ENCODE results near the gene HTR2C. TPM values are rescaled to one million over a fixed set of nuclear protein-coding genes. Genes with fewer than 3 reads are reported as not detected.

Gene HTR2C
- total RNA-seq, 4 donors from 2014 or later: not detected

DNA sequence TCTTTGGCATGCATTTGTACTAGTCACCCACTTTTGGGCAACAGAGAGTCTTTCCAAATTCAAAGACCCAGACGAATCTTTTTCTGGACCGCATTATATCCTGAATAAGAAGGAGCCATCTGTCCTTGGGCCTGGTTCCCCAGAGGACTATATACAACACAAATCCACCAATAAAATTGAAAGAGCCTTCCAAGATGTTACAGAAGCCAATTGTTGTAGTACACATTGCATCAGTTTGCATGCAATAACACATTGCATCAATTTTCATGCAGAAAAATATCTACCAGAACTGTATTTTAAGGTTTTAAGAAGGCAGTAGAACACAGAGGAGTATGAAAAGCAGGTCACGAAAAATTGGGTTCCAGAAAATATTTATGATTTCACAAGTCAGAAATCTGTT is 203.2 kb downstream of the HTR2C start:
- no peak for DNase-seq
- no peaks in the 10 kb centered on the region for H3K4me1 ChIP-seq
- intact Hi-C loops (cut with DNase I): no loop called here
- H3K27me3 ChIP-seq: no peaks in the 10 kb centered on the region
- no peak overlapping the region for H3K4me3 ChIP-seq (replicated peaks in 1 of 3)
- H3K27ac ChIP-seq: no peak overlapping the region
- 85 to 92% methylated on average over 3 of the region's 3 CpGs for WGBS, 2 donors
- no peaks in the 10 kb centered on the region for H3K9me3 ChIP-seq
- H3K36me3 ChIP-seq: no peaks in the 10 kb centered on the region
- TF ChIP-seq, protein P1, sequence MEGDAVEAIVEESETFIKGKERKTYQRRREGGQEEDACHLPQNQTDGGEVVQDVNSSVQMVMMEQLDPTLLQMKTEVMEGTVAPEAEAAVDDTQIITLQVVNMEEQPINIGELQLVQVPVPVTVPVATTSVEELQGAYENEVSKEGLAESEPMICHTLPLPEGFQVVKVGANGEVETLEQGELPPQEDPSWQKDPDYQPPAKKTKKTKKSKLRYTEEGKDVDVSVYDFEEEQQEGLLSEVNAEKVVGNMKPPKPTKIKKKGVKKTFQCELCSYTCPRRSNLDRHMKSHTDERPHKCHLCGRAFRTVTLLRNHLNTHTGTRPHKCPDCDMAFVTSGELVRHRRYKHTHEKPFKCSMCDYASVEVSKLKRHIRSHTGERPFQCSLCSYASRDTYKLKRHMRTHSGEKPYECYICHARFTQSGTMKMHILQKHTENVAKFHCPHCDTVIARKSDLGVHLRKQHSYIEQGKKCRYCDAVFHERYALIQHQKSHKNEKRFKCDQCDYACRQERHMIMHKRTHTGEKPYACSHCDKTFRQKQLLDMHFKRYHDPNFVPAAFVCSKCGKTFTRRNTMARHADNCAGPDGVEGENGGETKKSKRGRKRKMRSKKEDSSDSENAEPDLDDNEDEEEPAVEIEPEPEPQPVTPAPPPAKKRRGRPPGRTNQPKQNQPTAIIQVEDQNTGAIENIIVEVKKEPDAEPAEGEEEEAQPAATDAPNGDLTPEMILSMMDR (IDR thresholded peaks at IDR 0.05): no peak
- TF ChIP-seq POLR2A (IDR thresholded peaks at IDR 0.05): no peak

DNA sequence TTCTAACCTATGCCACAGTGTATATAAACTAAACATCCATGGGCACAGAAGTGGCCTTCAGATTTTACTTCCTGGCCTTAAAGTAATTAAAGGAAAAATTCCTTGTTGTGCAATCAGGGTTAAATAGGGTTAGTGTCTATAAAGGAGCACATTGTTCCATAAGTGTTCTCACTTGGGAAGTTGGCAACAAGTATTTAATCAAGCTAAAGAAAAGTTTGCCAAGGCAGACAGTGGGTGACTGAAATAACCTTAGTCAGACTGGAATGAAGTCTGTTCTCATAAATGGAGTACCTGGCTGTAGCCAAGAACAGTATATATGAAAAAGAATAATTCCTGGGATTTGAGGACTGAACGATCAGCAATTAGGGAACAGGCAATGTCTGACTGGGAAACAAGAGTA is 213.6 kb downstream of the HTR2C start:
- Histone ChIP-seq H3K27ac (no peak overlapping the region), H3K4me3 (replicated peaks in 1 of 3) (no peak overlapping the region), H3K4me1 (no peaks in the 10 kb centered on the region), H3K27me3 (no peaks in the 10 kb centered on the region), H3K9me3 (no peaks in the 10 kb centered on the region), H3K36me3 (no peaks in the 10 kb centered on the region)
- no peak for DNase-seq
- intact Hi-C loops (cut with DNase I): no loop called here
- no peak for TF ChIP-seq POLR2A (IDR thresholded peaks at IDR 0.05)
- TF ChIP-seq, protein P1 (IDR thresholded peaks at IDR 0.05): no peak
- WGBS, 2 donors: 63 to 79% methylated on average over 1 of the region's 1 CpG

DNA sequence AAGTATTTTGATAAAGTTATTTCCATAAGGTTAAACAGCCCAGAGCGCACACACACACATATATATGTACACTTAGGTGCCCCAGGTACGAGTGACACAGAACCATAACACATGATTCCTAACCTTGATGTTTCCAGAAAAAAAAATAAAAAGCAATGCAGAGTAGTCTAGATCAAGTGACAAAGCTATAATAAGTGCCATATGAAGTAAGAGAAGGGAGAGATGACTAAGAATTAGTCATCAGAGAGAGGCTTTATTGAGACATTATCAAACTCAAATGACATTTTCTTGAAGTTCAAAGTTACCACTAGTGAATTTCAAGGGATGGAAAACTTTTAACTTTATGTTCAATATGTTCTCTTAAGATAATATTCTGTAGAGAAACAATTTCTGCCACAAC is 215.0 kb downstream of the HTR2C start:
- no peaks in the 10 kb centered on the region for H3K9me3 ChIP-seq
- H3K27ac ChIP-seq: no peak overlapping the region
- TF ChIP-seq, protein P1 (IDR thresholded peaks at IDR 0.05): no peak
- no peak for TF ChIP-seq POLR2A (IDR thresholded peaks at IDR 0.05)
- intact Hi-C loops (cut with DNase I): no loop called here
- no peaks in the 10 kb centered on the region for H3K4me1 ChIP-seq
- WGBS, 2 donors: 91 to 94% methylated on average over 2 of the region's 2 CpGs
- H3K27me3 ChIP-seq: no peaks in the 10 kb centered on the region
- H3K36me3 ChIP-seq: no peaks in the 10 kb centered on the region
- DNase-seq: no peak
- H3K4me3 ChIP-seq (replicated peaks in 1 of 3): no peak overlapping the region

DNA sequence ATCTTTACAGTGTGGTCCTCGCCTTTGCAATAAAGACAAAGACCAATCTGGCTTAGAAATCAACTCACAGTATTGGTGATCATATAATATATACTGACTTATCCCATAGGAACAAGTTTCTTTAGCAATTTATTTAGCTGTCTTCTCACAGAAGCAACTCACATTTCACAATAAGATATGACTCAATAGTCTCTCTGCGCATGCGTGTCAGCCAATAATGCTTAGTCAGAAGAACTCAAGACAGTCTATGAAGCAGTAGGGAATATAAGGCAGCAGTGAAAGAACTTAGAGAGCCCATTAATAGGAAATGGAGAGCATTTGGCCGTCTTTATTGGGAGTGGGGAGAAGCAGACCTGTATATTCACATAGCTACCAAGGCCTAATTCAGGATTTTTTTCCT is 216.8 kb downstream of the HTR2C start:
- no peak for DNase-seq
- Histone ChIP-seq H3K27me3 (no peaks in the 10 kb centered on the region), H3K36me3 (no peaks in the 10 kb centered on the region), H3K27ac (no peak overlapping the region), H3K4me3 (replicated peaks in 1 of 3) (no peak overlapping the region), H3K9me3 (no peaks in the 10 kb centered on the region), H3K4me1 (no peaks in the 10 kb centered on the region)
- intact Hi-C loops (cut with DNase I): no loop called here
- no peak for TF ChIP-seq POLR2A (IDR thresholded peaks at IDR 0.05)
- WGBS, 2 donors: 94 to 100% methylated on average over 4 of the region's 4 CpGs

DNA sequence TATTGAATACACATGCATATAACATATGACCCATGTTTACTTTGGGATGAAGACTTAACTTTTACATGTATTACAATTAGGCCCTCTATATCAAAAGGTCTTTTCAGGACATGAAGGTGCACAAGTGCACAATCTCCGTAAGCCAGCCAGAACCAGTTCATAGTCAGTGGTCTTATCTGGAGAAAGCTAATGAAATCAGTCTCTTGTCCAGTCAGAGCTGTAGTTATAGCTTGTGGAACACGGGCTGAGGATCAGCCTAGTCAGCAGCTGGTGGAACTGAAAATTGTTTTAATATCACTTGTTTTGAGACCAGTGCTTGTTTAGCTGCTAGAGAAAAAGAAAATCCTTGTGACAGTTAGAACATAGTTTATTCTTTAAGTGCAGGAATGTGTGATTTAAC is 235.6 kb downstream of the HTR2C start:
- Histone ChIP-seq H3K4me3 (replicated peaks in 1 of 3) (no peak overlapping the region), H3K9me3 (no peaks in the 10 kb centered on the region), H3K27me3 (no peaks in the 10 kb centered on the region), H3K4me1 (no peaks in the 10 kb centered on the region), H3K27ac (no peak overlapping the region), H3K36me3 (no peaks in the 10 kb centered on the region)
- no peak for TF ChIP-seq POLR2A (IDR thresholded peaks at IDR 0.05)
- TF ChIP-seq, protein P1 (IDR thresholded peaks at IDR 0.05): no peak
- no peak for DNase-seq
- intact Hi-C loops (cut with DNase I): no loop called here
- 22 to 47% methylated on average over 2 of the region's 2 CpGs for WGBS, 2 donors

DNA sequence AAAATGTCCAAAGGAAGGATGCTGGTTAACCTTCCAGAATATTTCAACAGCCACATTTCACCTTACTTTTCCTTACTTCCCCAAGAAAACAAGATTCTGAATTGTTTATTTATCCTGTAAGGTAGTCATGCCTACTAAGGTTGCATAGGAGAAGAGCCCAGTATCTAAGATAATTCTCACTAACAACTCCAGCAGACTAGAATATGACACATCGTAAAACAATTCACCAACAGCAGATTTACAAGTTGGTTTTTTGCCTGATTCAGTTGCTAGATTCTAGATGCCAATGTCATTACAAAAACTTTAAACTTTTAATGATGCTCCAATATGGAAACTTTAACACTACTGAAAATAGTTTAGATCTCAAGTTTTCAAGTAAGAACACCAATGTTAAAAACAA is 257.2 kb downstream of the HTR2C start:
- Histone ChIP-seq H3K4me1 (no peaks in the 10 kb centered on the region), H3K36me3 (no peaks in the 10 kb centered on the region), H3K27me3 (no peaks in the 10 kb centered on the region), H3K27ac (no peak overlapping the region), H3K4me3 (replicated peaks in 1 of 3) (no peak overlapping the region), H3K9me3 (no peaks in the 10 kb centered on the region)
- intact Hi-C loops (cut with DNase I): no loop called here
- TF ChIP-seq, protein P1 (IDR thresholded peaks at IDR 0.05): no peak
- no peak for TF ChIP-seq POLR2A (IDR thresholded peaks at IDR 0.05)
- DNase-seq: no peak
- 100% methylated on average over 1 of the region's 1 CpG for WGBS, 2 donors
